SH-SY5Y (cell line): ENCODE data around the gene DPPA2.

ENCODE experiments used
- GATA2 ChIP-seq: IDR thresholded peaks from 2 replicates; pipeline ENCODE4 v1.6.1; 2011; ENCODE audit warnings: mild to moderate bottlenecking, low read depth, low read length
- GATA3 ChIP-seq: IDR thresholded peaks from 2 replicates; pipeline ENCODE4 v1.6.1; 2011; ENCODE audit warnings: low read depth, mild to moderate bottlenecking, low read length, moderate library complexity

DNA sequence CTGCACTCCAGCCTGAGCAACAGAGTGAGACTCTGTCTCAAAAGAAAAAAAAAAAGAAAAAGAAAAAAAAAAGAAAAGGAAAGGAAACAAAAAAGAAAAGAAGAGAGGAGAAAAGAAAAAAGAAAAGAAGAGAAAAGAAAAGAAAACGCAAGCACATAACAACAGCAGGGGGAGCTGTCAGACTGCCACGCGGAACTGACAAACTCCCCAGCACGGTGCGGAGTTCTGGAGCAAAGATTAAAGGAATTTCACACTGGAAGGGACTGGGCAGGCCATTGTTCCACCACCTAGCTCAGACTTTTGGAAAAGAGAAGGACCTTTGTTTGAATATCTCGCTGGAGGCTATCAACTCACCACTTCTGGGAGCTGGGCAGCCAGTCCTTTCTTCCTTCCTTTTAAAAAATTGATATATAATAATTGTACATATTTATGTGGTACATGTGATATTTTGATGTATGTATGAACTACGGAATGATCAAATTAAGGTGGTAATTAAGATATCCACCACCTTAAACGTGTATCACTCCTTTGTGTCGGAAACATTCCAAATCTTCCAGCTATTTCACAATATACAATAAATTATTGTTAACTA is 40.5 kb downstream of the DPPA2 start:
- TF ChIP-seq GATA2 (no peak), GATA3 (no peak)
